ENCODE data around the gene ADAMTS17.

GRCh38 chr15:100158356-100158755, 183.4 kb downstream of the ADAMTS17 start:
- TF ChIP-seq CTCF (IDR thresholded peaks at IDR 0.05) (no peak), EZH2phosphoT487 (IDR thresholded peaks at IDR 0.05) (no peak)

All from neural progenitor cell (in vitro differentiated cells).